K562 (cell line): Measurements from ENCODE around the gene HSD17B11. TPM values are rescaled to one million over a fixed set of nuclear protein-coding genes. Genes with fewer than 3 reads are reported as not detected.

Experiments
- ATAC-seq: fragments of 200-7000 bp; cut with Tn5 transposase; 3 replicates; pipeline ENCODE4 v1.9.1; 2020; ENCODE audit warnings: moderate library complexity
- BruUV-seq: library from RNA; stranded (reverse); fragments of 400-500 nt; replicated peaks from 2 replicates; lab custom pipeline; 2021; lab: Mats Ljungman, UMichigan
- CTCF ChIA-PET: fragments of 300-600 bp; formaldehyde crosslinking; extraction: SDS; loops from one replicate; lab custom pipeline; 2021; ENCODE audit warnings: low intra/inter-chr PET ratio; lab: Yijun Ruan, JAX
- POLR2A ChIA-PET: fragments of 300-600, 350-650 bp; sonication (Branson Sonifier 250); formaldehyde crosslinking; extraction: SDS; loops from one replicate; lab custom pipeline; 2021; ENCODE audit warnings: antibody characterized with exemption, inconsistent platforms; lab: Yijun Ruan, JAX
- DNase-seq, 4 experiments: peaks; one replicate each; pipeline versions ENCODE4 v3.0.0 to v3.0.0-alpha.2; 2011 to 2018; ENCODE audit warnings: low spot score in 3 of 4, mixed read lengths in 3 of 4; ENCODE audit errors: extremely low read depth in 1 of 4
- FAIRE-seq: peaks from 2 replicates; lab custom pipeline; 2011; peaks lifted over from hg19 to GRCh38; lab: Jason Lieb, UNC
- H2AFZ ChIP-seq: 2 replicates; pipeline ENCODE4 v1.6.0; 2011; ENCODE audit warnings: low read depth, low read length, control low read depth, inconsistent platforms
- H3K27ac ChIP-seq: fragments of 200-600 bp; 3 replicates; pipeline ENCODE4 v1.8.0; 2011; ENCODE audit warnings: low read depth, mild to moderate bottlenecking, control low read depth, inconsistent platforms, low read length, moderate library complexity, mixed read lengths; ENCODE audit errors: extremely low read depth
- H3K27me3 ChIP-seq, 2 experiments: fragments of 300-600 bp in 1 of 2; 2 replicates in 1 of 2; 3 replicates in 1 of 2; pipeline versions ENCODE4 v1.6.0 to v1.8.0; 2011; ENCODE audit warnings: inconsistent platforms in 2 of 2, low read length in 2 of 2, mild to moderate bottlenecking in 1 of 2, mixed read lengths in 1 of 2, moderate library complexity in 1 of 2; ENCODE audit not compliant: control insufficient read depth in 2 of 2, insufficient read depth in 2 of 2
- H3K36me3 ChIP-seq: fragments of 300-600 bp; 3 replicates; pipeline ENCODE4 v1.8.0; 2011; ENCODE audit warnings: mild to moderate bottlenecking, low read length, inconsistent platforms; ENCODE audit not compliant: control insufficient read depth, insufficient read depth
- H3K4me1 ChIP-seq, 2 experiments: fragments of 200-600 bp in 1 of 2; replicated peaks in 1 of 2; 2 replicates in 1 of 2; 3 replicates in 1 of 2; pipeline versions ENCODE4 v1.5.1 to v1.8.0; 2011; ENCODE audit warnings: inconsistent platforms in 2 of 2, low read length in 2 of 2, mild to moderate bottlenecking in 1 of 2, mixed read lengths in 1 of 2, moderate library complexity in 1 of 2; ENCODE audit not compliant: control insufficient read depth in 2 of 2, insufficient read depth in 2 of 2
- H3K4me2 ChIP-seq: 2 replicates; pipeline ENCODE4 v1.6.1; 2011; ENCODE audit warnings: low read length, control low read depth, inconsistent platforms, mixed read lengths; ENCODE audit not compliant: insufficient read depth
- H3K4me3 ChIP-seq: fragments of 200-600 bp; sonication (generic), shearing (Covaris generic); 2 replicates; pipeline ENCODE4 v1.5.1; 2016; ENCODE audit warnings: control low read depth, inconsistent platforms
- H3K79me2 ChIP-seq: fragments of 200-600 bp; 3 replicates; pipeline ENCODE4 v1.8.0; 2011; ENCODE audit warnings: low read length, inconsistent platforms; ENCODE audit not compliant: control insufficient read depth, insufficient read depth
- H3K9ac ChIP-seq, 2 experiments: 2 replicates each; pipeline versions ENCODE4 v1.6.0 to v1.6.1; 2011; ENCODE audit warnings: low read depth in 2 of 2, low read length in 2 of 2, control low read depth in 1 of 2, inconsistent platforms in 1 of 2, mild to moderate bottlenecking in 1 of 2, mixed read lengths in 1 of 2; ENCODE audit not compliant: insufficient read depth in 1 of 2
- H3K9me1 ChIP-seq: one replicate; pipeline ENCODE4 v1.6.0; 2011; ENCODE audit warnings: inconsistent platforms, mild to moderate bottlenecking, low read length, moderate library complexity; ENCODE audit not compliant: control insufficient read depth, insufficient read depth
- H3K9me3 ChIP-seq: replicated peaks from 2 replicates; pipeline ENCODE4 v1.5.1; 2011; ENCODE audit warnings: low read depth, low read length, inconsistent platforms; ENCODE audit not compliant: control insufficient read depth, insufficient read depth
- H4K20me1 ChIP-seq: replicated peaks from 2 replicates; pipeline ENCODE4 v1.6.1; 2011; ENCODE audit warnings: low read length, inconsistent platforms, mixed read lengths; ENCODE audit not compliant: control insufficient read depth, insufficient read depth
- CBFA2T2 ChIP-seq: fragments of 450-650 bp; conservative IDR thresholded peaks from 2 replicates; pipeline ENCODE4 v1.6.1; 2017; ENCODE audit warnings: mild to moderate bottlenecking
- CBX3 ChIP-seq, 2 experiments: IDR thresholded peaks; 1 replicate in 1 of 2; 2 replicates in 1 of 2; pipeline ENCODE4 v1.6.1; 2012; ENCODE audit warnings: inconsistent platforms in 2 of 2, low read length in 2 of 2, borderline replicate concordance in 1 of 2, control low read depth in 1 of 2
- GABPB1 ChIP-seq: sonication (generic); formaldehyde crosslinking; IDR thresholded peaks from 2 replicates; pipeline ENCODE4 v1.8.0; 2022; ENCODE audit warnings: mild to moderate bottlenecking, missing genetic modification reagents
- IRF9 ChIP-seq: fragments of 450-650 bp; IDR thresholded peaks from 2 replicates; pipeline ENCODE4 v1.6.1; 2016; ENCODE audit warnings: missing biosample characterization, missing genetic modification characterization
- LEF1 ChIP-seq: fragments of 450-650 bp; IDR thresholded peaks from 2 replicates; pipeline ENCODE4 v1.6.1; 2016; ENCODE audit warnings: mild to moderate bottlenecking
- MCM5 ChIP-seq: fragments of 450-650 bp; IDR thresholded peaks from 2 replicates; pipeline ENCODE4 v1.6.1; 2016; ENCODE audit warnings: low read depth
- MED1 ChIP-seq: sonication (generic); formaldehyde crosslinking; IDR thresholded peaks from 2 replicates; pipeline ENCODE4 v1.8.1; 2023; ENCODE audit warnings: missing genetic modification reagents, borderline replicate concordance
- PML ChIP-seq: IDR thresholded peaks from 2 replicates; pipeline ENCODE4 v1.6.1; 2012; ENCODE audit warnings: low read length, inconsistent platforms
- TRIM28 ChIP-seq: fragments of 450-650 bp; IDR thresholded peaks from 2 replicates; pipeline ENCODE4 v1.6.1; 2017
- USF2 ChIP-seq: sonication (generic); formaldehyde crosslinking; IDR thresholded peaks from 2 replicates; pipeline ENCODE4 v1.5.0; 2020; ENCODE audit warnings: missing genetic modification reagents
- ZNF217 ChIP-seq: sonication (generic); formaldehyde crosslinking; IDR thresholded peaks from 2 replicates; pipeline ENCODE4 v1.8.0; 2022; ENCODE audit warnings: mild to moderate bottlenecking, missing genetic modification reagents
- ZNF280A ChIP-seq: fragments of 450-650 bp; IDR thresholded peaks from 2 replicates; pipeline ENCODE4 v1.6.1; 2018; ENCODE audit warnings: mild to moderate bottlenecking, low read depth; ENCODE audit not compliant: partially characterized antibody
- WGBS: fragments of 100-300 bp; shearing (Covaris generic); methylation state at CpG from one replicate; pipeline ENCODE4 v1.1.6; 2016; ENCODE audit warnings: low coverage, mixed read lengths; ENCODE audit not compliant: insufficient coverage; ENCODE audit errors: missing lambda C conversion rate; 5-methylcytosine and 5-hydroxymethylcytosine counted together
- in situ Hi-C: fragments of 300-500 bp; cut with MboI; formaldehyde crosslinking; loops from 4 replicates; pipeline ENCODE4 v1.15.0; 2018; ENCODE audit warnings: inconsistent platforms, mixed read lengths
- intact Hi-C: fragments of 100-400 bp; cut with micrococcal nuclease; formaldehyde crosslinking; loops from 2 replicates; pipeline ENCODE4 v1.14.2; 2022
- polyA plus RNA-seq, 8 experiments: library from polyadenylated mRNA; depleted of rRNA in 4 of 8; stranded (reverse) in 5 of 8; unstranded in 3 of 8; fragments of >200 nt; fragmentation: Nextera tagmentation in 2 of 8; fragmentation: Illumina TruSeq in 1 of 8; extraction: Ambion mirVana in 2 of 8; extraction: Trizol in 1 of 8; gene quantifications; 2 replicates each; pipeline versions ENCODE4 v1.2.1 to v1.2.3, GENCODE V29; 2011 to 2014; ENCODE audit warnings: inconsistent platforms in 1 of 8, missing spikeins in 1 of 8
- total RNA-seq, 7 experiments: library from RNA; depleted of rRNA in 6 of 7; stranded (reverse); fragments of >200 nt in 6 of 7; fragmentation: Illumina TruSeq in 2 of 7; extraction: Trizol in 2 of 7; gene quantifications; 2 replicates each; pipeline versions ENCODE4 v1.2.1 to v1.2.3, GENCODE V29; 2011 to 2021; ENCODE audit warnings: low replicate concordance in 1 of 7
- TF ChIP-seq, protein P1 (sequence below): fragments of 250-450 bp; sonication (Bioruptor Pico); IDR thresholded peaks from 2 replicates; pipeline ENCODE4 v1.8.0; 2022; ENCODE audit warnings: inconsistent platforms, mild to moderate bottlenecking, moderate library complexity, borderline replicate concordance

HSD17B11 gene
- total and polyA plus RNA-seq, 9 of the 15 experiments (the other 6 are each of a cell fraction or from before 2014, with no cell fraction given): 26.0 to 108 (median 81.0) TPM

- TF ChIP-seq CBFA2T2: peak; percentile 59
- peak; percentile 38; the same call in 1 of the 2 replicates for TF ChIP-seq PML
- peak; percentile 68; the same call in 1 of the 2 replicates for TF ChIP-seq LEF1
- 0 out of 2 replicates have a peak, but pooled peaks have one; percentile 9 for TF ChIP-seq IRF9 (tag)
Observed at GRCh38 chr4:87403732-87404131, 12.7 kb upstream of the HSD17B11 start (continued).

DNA sequence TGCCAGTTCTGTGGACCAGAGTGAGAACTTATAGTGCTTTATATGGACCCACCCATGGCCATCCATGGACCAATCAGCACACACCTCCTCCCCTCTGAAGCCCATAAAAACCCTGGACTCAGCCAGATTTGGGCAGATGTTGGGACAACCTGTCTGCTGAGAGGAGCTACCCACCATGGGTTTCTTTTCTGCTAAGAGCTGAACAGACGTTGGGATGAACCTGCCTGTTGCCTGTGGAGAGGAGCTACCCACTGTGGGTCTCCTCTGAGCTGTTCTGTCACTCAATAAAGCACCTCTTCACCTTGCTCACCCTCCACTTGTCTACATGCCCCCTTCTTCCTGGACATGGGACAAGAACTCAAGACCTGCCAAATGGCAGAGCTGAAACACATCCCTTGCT lies 9.0 kb upstream of the HSD17B11 start:
- Histone ChIP-seq H3K36me3 (no peaks in the 10 kb centered on the region), H3K79me2 (no peaks in the 10 kb centered on the region), H3K4me3 (no peak overlapping the region), H2AFZ (no peak overlapping the region), H3K9me3 (no peaks in the 10 kb centered on the region; the same call in 1 of the 2 replicates), H3K27me3 (no peaks in the 10 kb centered on the region), H3K27ac (no peak overlapping the region), H3K9me1 (no peaks in the 10 kb centered on the region), H3K4me2 (no peak overlapping the region), H3K9ac (no peak overlapping the region), H3K4me1 (peaks cover 0 to 6% of the 10 kb centered on the region in 2 experiments; a peak in 1 of 5 replicates), H4K20me1 (no peaks in the 10 kb centered on the region)
- intact Hi-C loops (no loop called here), in situ Hi-C loops (no loop called here)
- BruUV-seq: no TSS peak
- ChIA-PET POLR2A (interaction anchor here (0.6 to 0.9 kb wide), 2 partner anchors 9 to 19 kb away, joined by 3 to 4 read pairs; partner anchors contain the start of gene HSD17B11), CTCF (no interaction called here)
- DNase-seq (no peak), FAIRE-seq (no peak), ATAC-seq (peak; percentile 20; the same call in 1 of the 3 replicates)
- WGBS: 13% methylated on average over 1 of the region's 1 CpG
- TF ChIP-seq TRIM28 (peak; percentile 63; the same call in 1 of the 2 replicates), GABPB1 (no peak), CBX3 (IDR thresholded peaks at IDR 0.05; ENCODE audit: borderline replicate concordance in 1 of 2, low read length in 2 of 2) (0 out of 3 replicates have a peak, but pooled peaks of 1 of the 2 experiments have one; percentile 15), USF2 (CRISPR knock-in tag) (no peak), ZNF280A (peak; percentile 55), MCM5 (no peak), MED1 (CRISPR knock-in tag) (no peak), ZNF217 (CRISPR knock-in tag) (no peak)
- TF ChIP-seq, protein P1, sequence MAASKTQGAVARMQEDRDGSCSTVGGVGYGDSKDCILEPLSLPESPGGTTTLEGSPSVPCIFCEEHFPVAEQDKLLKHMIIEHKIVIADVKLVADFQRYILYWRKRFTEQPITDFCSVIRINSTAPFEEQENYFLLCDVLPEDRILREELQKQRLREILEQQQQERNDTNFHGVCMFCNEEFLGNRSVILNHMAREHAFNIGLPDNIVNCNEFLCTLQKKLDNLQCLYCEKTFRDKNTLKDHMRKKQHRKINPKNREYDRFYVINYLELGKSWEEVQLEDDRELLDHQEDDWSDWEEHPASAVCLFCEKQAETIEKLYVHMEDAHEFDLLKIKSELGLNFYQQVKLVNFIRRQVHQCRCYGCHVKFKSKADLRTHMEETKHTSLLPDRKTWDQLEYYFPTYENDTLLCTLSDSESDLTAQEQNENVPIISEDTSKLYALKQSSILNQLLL: no peak
